ENCODE data around the gene MAN2B2.

The MAN2B2 gene

DNA sequence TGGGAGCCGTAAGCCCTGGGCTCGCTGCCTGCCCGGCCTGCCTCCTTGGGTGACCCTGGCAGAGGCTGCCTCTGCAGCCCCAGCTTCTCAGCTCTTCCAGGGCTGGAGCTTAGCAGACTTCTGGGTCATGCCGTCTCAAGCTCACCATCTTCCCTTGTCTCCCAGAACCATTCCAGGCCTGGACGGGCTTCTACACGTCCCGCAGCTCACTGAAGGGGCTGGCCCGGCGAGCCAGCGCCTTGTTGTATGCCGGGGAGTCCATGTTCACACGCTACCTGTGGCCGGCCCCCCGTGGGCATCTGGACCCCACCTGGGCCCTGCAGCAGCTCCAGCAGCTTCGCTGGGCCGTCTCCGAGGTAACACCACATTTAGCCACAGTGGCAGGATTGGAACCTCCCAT is 22.0 kb downstream of the MAN2B2 start:
- DNase-seq = no peak

DNA sequence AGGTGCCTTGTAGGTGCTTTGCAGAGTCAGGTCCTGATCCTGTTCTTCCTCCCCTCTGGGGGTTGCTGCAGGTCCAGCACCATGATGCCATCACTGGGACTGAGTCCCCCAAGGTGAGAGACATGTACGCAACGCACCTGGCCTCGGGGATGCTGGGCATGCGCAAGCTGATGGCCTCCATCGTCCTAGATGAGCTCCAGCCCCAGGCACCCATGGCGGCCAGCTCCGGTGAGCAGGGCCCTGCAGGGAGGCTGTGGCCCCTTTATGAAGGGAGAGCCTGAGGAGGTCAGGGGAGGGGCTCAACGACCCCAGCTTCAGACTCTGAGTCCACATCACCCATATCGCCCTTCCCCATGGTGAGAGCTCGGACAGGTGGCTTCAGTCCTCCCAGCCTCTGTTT is 23.1 kb downstream of the MAN2B2 start:
- DNase-seq = no peak

DNA sequence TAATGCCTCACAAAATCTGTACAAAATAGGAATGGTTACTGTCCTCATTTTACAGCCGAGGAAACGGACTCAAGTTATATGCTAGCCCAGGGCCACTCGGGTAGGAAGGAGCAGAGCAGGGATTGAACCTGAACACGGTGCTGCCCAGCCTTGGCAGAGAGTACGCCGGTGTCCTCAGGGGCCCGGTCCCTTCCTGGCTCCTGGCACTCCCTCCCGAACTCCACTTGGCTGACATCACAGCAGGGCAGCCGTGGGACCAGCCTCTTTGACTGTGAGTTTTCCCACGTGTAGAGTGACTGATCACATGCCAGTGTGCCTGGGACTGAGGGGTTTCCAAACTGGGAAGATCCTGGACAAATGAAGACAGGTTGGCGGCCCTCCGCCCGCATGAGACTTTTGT is 23.7 kb downstream of the MAN2B2 start:
- no peak for DNase-seq

DNA sequence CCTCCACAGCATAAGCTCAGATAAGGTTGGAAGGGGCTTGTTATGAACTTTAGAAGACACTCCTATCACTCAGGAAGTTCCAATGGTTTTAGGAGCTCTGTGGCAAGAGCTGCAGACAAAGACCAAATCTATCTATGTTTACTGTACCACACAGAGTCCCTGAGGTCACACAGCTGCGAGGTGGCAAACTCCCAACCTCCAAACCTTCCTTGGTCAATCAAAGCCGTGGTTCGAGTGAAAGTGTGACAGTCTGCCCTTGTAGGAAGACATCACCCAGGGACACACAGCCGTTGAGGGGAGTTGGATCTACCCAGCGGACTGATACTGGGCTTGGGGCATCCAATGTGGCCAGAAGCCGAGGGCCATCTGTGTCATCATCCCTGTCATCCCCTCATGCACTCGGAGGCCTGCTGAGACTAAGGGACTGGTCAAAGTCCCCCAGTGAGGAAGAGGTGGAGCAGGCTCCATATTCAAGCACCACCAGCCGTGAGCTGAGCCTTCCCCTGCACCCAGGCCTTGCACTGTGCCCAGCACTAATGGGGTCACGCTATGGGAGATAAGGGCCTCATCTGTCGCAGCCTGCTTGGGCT is 26.8 kb downstream of the MAN2B2 start:
- no peak for DNase-seq

DNA sequence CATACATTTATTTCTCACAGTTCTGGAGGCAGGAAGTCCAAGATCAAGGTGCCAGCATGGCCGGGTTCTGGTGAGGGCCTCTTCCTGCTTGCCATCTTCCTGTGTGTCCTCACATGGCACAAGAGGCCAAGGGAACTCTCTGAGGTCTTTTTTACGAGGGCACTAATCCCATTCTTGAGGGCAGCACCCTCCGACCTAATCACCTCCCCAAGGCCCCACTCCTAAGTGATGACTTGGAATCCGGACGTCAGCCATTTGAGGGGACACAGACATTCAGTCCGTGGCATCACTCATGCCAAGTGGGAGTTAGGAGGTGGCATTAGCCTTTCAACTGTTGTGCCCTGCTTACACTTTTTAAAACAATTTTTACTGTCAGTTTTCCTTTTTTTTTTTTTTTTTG is 27.3 kb downstream of the MAN2B2 start:
- no peak for DNase-seq

DNA sequence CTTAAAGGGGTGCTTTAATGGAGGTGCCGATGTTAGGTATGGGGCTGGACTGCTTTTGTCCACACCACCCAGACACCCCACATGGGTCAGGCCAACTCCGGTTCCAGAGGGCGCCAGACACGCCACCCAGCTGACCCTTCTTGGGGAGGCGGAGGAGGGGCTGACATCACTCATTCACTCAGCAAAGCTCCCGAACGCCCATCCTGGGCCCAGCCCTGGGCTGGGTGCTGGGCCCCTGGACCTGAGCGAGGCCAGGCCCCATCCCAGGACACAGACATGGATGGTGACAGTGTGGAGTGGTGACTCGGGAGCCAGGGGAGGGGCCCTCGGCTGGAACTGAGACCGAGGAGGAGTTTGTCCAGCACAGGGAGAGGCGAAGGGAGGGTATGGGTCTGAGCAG is 28.1 kb downstream of the MAN2B2 start:
- DNase-seq = no peak

DNA sequence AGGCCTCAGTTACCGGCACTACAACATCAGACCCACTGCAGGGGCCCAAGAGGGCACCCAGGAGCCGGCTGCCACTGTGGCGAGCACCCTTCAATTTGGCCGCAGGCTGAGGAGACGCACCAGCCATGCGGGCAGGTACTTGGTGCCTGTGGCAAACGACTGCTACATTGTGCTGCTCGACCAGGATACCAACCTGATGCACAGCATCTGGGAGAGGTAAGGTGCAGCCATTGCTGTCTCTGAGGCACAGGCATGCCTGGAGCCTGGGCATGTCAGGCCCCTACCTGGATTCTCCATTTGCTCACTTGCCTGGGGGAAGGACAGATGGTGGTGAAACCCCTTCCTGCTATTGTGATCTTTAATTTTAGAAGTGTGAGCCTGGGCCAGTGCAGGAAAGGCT is 30.1 kb downstream of the MAN2B2 start:
- DNase-seq = no peak

DNA sequence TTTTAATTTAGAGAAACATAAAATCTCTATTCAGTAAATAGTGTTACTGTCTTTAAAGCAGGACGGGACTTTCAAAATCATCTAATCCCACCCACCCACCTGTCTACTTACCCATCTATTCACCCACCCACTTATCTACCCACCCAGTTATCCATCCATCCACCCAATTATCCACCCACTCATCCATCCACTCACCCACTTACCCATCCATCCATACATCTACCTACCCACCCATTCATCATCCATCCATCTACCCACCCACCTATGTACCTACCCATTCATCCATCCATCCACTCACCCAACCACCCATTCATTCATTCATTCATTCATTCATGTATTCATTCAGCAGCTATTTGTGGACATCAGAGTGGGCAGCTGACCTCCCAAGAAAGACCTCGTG is 30.6 kb downstream of the MAN2B2 start:
- DNase-seq = no peak

DNA sequence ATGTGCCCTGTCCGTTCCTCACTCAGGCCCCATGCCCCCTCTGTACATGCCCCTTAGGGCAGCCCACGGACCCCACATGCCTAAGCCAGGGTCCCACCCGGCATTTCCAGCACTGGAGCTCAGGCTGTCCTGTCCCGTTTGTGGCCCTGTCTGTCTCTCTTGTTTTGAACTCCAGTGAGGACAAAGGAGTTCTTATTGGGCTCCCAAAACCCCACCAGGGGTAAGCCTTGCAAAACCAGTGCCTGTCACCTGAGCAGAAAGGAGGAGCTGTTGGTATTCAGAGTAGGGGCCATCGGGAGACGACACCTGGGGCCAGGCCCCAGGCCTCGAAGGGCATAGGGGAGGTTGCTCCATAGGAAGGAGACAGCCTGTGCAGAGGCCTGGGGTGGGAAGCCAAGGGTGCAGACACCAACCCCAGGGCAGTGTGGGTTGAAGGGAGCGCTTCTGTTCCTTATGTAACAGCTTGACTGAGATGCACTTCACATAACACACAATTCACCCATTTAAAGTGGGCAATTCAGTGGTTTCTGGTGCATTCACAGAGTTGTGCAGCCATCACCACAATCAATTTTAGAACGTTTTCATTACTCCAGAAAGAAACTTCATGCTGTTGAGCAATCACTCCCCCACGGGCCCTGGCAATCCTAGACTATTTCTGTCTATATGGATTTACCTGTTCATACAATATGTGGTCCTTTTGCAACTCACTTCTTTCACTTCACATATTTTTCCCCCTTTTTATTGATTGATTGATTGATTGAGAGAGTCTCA is 31.7 kb downstream of the MAN2B2 start:
- no peak for DNase-seq

DNA sequence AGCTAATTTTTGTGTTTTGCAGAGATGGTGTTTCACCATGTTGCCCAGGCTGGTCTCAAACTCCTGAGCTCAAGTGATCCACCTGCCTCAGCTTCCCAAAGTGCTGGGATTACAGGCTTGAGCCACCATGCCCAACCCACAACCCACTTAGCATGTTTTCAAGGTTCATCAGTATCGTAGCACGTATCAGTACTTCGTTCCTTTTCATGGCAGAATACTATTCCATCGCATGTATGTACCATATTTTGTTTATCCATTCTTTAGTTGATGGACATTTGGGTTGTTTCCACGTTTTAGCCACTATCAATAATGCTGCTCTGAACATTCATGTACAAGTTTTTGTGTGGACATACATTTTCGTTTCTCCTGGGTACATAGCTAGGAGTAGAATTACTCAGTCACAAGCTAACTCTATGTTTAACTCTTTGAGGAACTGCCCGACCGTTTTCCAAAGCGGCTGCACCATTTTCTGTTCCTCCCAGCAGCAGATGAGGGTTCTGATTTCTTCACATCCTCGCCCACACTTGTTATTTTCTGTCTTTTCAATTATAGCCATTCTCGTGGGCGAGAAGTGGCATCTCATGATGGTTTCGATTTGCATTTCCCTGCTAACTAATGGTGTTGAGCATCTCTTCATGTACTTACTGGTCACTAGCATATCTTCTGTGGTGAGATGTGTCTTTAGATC is 32.5 kb downstream of the MAN2B2 start:
- no peak for DNase-seq

DNA sequence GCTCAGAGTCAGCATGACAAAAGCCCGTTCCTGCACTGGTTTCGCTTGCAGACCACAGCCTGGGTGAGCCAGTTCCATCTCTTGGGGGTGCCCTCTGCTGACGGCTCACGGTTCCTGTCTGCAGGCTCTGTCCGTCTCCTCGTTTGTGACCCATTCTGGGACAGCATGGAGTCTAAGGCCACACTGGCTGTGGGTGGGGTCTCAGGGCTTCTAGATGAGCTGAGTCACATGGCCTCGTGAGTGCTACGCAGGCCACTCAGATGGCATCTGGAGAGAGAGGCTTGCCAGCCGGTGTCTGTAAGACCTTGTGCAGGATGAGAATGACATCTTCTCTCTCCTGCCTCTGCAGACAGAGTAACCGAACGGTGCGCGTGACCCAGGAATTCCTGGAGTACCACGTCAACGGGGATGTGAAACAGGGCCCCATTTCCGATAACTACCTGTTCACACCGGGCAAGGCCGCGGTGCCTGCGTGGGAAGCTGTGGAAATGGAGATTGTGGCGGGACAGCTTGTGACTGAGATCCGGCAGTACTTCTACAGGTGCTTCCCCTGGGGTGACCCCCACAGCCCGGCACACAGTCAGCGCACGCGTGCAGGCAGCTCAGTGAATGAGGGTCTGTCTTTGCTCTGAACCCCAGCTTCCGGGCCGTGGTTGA is 33.9 kb downstream of the MAN2B2 start:
- DNase-seq = no peak

DNA sequence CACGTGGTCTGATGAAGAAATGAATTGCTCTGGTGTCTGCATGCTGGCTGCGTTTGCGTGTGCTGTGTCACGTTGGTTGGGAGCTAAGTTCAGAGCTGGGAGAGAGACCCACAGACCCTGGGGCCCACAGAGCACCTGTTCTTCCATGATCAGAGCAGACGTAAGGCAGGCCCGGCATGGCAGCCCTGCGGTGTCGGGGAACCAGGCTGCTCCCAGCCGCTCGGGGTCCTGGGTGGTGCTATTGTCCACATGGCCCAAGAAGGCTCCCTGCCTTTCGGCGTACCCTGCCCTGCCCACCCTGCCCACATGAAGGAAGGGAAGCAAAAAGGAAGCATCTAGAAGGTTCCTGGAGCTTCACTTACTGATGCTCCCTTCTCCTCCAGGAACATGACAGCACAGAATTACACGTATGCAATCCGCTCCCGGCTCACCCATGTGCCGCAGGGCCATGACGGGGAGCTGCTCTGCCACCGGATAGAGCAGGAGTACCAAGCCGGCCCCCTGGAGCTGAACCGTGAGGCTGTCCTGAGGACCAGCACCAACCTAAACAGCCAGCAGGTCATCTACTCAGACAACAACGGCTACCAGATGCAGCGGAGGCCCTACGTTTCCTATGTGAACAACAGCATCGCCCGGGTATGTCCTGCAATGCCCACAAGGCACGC is 34.6 kb downstream of the MAN2B2 start:
- no peak for DNase-seq

DNA sequence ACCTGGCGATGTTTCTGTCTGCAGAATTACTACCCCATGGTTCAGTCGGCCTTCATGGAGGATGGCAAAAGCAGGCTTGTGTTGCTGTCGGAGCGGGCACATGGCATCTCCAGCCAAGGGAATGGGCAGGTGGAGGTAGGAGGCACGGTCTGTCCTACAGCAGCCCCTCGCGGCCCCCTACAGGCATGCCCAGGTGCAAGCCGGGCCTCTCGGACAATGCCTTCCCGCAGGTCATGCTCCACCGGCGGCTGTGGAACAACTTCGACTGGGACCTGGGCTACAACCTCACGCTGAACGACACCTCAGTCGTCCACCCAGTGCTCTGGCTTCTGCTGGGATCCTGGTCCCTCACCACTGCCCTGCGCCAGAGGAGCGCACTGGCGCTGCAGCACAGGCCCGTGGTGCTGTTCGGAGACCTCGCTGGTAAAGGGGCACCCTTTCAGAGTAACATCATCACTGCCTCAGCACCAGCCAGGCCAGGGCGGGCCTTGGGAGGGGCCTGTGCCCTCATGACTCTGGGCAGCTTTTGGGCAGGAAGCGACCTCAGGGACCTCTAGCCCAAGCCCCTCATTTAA is 36.0 kb downstream of the MAN2B2 start:
- DNase-seq = no peak

DNA sequence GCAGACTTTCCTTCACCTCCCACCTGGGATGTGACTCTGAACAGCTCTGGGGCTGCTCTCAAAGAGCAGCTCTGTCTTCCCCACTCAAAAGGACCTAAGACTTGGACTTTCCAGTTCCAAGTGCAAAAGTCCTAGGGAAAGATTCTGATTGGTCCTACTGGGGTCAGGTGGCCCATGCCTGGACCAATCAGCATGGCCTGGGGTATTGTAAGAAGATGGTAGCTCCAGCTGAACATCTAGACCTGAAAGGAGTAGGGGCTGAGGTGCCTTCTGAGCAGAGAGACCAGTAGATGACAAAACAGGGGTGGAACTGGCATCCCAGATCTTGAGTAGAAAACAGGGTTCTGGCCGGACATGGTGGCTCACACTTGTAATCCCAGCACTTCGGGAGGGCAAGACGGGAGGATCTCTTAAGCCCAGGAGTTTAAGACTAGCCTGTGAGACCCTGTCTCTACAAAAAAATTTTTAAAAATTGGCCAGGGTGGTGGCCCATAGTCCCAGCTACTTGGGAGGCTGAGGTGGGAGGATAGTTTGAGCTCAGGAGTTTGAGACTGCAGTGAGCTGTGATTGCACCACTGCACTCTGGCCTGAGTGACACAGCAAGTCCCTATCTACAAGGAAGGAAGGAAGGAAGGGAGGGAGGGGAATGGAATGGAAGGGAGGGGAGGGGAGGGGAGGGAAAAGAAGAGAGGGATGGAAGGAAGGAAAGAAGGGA is 38.1 kb downstream of the MAN2B2 start:
- no peak for DNase-seq

DNA sequence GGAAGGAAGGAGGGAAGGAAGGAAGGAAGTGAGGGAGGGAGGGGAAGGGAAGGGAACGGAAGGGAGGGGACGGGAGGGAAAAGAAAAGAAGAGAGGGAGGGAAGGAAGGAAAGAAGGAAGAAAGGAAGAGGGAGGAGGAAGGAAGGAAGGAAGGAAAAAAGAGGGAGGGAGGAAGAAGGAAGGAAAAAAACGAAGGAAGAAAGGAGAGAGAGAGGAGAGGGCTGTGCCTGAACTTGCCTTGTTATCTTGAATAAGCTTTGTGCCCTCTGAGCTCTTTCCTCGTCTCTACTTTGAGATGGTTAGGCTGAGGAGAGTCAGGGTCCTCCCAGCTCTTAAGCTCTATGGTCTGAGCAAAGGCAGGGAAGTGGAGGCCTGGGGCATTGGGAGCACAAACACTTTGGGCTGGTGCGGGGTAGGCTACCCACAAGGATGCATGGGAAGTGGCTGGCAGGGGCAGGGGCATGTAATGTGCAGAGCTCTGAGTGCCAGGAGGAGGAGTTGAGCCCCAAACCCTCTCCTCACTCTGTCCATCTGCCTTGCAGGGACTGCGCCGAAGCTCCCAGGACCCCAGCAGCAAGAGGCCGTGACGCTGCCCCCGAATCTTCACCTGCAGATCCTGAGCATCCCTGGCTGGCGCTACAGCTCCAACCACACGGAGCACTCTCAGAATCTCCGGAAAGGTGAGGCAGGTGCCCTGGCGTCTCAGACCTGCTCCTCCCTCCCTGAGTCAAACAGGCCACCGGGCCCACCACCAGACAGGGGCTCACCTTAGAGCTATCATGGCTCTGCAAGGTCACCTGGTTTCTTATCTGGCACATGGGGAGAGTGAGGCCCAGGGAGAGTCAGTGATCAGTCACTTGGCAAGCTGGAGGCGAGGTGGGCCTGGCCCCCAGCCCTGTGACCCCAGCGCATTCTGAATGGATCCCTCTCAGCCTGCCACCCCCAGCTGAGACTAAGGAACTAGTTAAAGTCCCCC is 39.0 kb downstream of the MAN2B2 start:
- no peak for DNase-seq

DNA sequence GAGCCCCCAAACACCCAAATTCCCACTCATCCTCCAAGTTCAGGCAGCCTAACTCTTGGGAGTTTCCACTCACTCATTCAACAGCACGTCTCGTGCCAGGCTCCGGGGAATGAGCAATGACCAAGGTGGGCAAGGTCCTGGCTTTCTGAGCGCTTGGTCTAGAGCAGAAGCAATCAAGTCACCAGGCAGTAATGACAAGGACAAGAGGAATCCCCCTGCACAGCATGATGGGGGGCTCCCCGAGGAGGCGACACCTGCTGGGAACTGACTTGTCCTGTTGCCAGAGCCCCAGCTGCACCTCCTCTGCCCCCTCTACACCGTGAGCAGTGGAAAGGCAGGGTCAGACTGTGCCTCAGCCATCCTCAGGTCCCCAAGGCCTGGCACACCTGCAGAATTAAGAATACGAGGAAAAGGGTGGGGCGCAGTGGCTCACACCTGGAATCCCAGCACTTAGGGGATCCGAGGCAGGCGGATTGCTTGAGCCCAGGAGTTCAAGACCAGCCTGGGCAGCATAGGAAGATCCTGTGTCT is 39.8 kb downstream of the MAN2B2 start:
- DNase-seq = no peak

DNA sequence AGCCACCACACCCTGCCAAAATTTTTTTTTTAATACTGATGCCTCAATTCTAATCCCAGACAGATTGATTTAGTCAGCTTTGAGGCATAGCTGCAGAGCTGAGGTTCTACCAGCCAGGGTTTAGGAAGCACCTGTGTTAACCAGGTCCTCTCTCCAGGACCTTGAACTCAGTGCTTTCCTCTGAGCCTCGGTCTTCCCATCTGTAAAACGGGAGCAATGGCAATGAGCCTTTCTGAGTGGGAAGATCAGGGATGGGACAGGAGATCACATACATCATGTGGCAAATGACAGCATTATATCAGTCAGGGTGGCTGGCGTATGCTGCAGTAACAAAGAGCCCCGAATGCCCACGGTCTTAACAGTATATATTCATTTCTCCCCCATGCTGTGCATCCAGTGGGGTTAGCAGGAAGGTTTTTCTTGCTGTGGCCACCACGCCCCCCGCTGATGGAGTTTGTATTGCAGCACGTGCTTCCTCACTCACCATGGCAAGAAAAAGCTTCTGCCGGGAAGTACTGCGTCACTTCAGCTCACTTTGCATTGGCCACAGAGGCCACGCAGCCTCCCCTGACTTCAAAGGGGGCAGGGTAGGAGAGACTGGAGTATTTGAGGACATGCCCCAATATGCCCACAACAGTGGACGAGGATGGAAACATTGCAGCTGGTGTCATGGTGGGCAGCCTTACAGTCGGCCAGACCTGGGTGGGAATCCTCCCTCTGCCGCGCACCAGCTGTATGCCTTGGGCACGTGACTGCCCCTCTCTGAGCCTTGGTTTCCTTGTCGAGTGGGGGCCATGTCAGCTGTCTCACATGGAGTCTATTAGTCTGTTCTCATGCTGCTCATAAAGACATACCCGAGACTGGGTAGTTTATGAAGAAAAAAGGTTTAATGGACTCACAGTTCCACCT is 41.4 kb downstream of the MAN2B2 start:
- DNase-seq = no peak

DNA sequence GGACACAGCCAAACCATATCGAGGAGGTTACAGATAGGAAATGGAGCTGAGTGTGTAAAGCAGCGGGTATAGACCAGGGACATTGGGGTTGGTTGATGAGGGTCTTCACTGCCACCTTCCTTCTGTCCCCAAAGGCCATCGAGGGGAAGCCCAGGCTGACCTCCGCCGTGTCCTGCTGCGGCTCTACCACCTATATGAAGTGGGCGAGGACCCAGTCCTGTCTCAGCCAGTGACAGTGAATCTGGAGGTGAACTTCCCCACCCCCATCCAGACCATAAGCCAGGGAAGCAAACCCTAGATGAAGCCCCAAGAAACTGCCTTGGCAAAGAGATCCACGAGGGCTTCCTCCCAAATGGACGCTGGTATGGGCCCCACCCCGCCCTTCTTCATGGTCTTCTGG is 42.3 kb downstream of the MAN2B2 start:
- no peak for DNase-seq

DNA sequence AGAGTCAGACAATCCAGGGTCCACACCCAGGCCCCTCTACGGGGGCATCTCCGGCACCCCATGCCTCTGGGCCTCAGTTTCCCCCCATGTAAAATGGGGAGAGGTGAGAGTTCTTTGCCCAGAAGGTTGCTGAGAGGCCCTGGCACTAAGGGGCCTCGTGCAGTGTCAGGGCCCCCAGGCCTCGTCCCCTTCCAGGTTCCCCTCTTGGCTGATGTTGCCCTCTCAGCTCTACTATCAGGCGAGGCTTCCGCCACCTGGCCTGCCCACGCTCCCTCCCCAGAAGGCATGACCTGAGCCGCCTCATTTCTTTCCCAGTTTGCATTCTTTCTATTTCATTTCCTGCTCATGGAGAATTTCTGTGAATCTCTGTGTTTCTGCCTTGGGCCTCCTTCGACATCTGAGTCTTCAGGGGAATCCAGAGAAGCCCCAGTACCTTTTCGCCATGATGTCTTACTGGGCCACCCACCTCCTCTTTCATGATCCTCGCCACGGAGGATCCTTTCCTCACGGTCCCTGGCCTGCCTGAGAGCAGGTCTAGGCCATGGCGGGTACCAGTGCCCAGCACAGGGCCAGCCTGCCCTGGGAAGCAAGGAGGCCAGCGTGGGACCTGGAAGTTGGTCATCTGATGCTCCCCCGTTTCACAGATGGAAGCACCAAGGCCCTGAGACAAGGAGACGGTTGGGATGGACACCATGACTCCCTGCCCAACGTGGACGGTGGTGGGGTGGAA is 43.6 kb downstream of the MAN2B2 start:
- DNase-seq = no peak

Data from AML-193 (cell line).